Mesothelial cell of epicardium (in vitro differentiated cells): ENCODE data around the gene OR4D5. TPM values are rescaled to one million over a fixed set of nuclear protein-coding genes. Genes with fewer than 3 reads are reported as not detected.

Experiments used
- DNase-seq, 2 experiments: peaks; one replicate each; pipeline ENCODE4 v3.0.0; 2021; ENCODE audit warnings: low spot score in 2 of 2; ENCODE audit not compliant: unreplicated experiment in 2 of 2
- H3K27ac Mint-ChIP-seq: 2 replicates; pipeline ENCODE4 v1.8.0; 2021; ENCODE audit warnings: mixed read lengths
- H3K27me3 Mint-ChIP-seq: 2 replicates; pipeline ENCODE4 v1.8.0; 2021; ENCODE audit warnings: low read depth, mixed read lengths
- H3K36me3 Mint-ChIP-seq: 2 replicates; pipeline ENCODE4 v1.8.0; 2021; ENCODE audit warnings: mixed read lengths
- H3K4me1 Mint-ChIP-seq: 2 replicates; pipeline ENCODE4 v1.8.0; 2021; ENCODE audit warnings: mixed read lengths
- H3K4me3 Mint-ChIP-seq: 2 replicates; pipeline ENCODE4 v1.8.0; 2021; ENCODE audit warnings: mild to moderate bottlenecking, moderate library complexity, mixed read lengths
- H3K9me3 Mint-ChIP-seq: 2 replicates; pipeline ENCODE4 v1.8.0; 2021; ENCODE audit warnings: mixed read lengths
- CTCF ChIP-seq: fragments of 200-600 bp; sonication (generic); IDR thresholded peaks from one replicate; pipeline ENCODE4 v1.5.0; 2021; ENCODE audit warnings: antibody characterized with exemption; ENCODE audit not compliant: unreplicated experiment
- total RNA-seq: library from RNA; stranded (reverse); gene quantifications from 3 replicates; pipeline ENCODE4 v1.2.1, GENCODE V29; 2021

The OR4D5 gene
- total RNA-seq, 1 donor from 2014 or later = not detected

- Mint-ChIP-seq H3K4me1 (no peaks in the 10 kb centered on the region), H3K4me3 (no peak overlapping the region), H3K27me3 (peaks cover 9% of the 10 kb centered on the region), H3K27ac (no peak overlapping the region), H3K9me3 (no peaks in the 10 kb centered on the region), H3K36me3 (no peaks in the 10 kb centered on the region)
- TF ChIP-seq CTCF = no peak
- DNase-seq = no peak
Measured at GRCh38 chr11:123905826-123906225, 33.6 kb upstream of the OR4D5 start.

- DNase-seq = no peak
- peaks cover under 1% of the 10 kb centered on the region for H3K4me1 Mint-ChIP-seq
- H3K27ac Mint-ChIP-seq = no peak overlapping the region
- H3K4me3 Mint-ChIP-seq = no peak overlapping the region
- H3K27me3 Mint-ChIP-seq = no peaks in the 10 kb centered on the region
- TF ChIP-seq CTCF = no peak
- H3K36me3 Mint-ChIP-seq = no peaks in the 10 kb centered on the region
- peaks cover under 1% of the 10 kb centered on the region for H3K9me3 Mint-ChIP-seq
Measured at GRCh38 chr11:123920943-123921342, 18.5 kb upstream of the OR4D5 start.

- peaks cover 4% of the 10 kb centered on the region for H3K4me1 Mint-ChIP-seq
- no peaks in the 10 kb centered on the region for H3K36me3 Mint-ChIP-seq
- H3K4me3 Mint-ChIP-seq = no peak overlapping the region
- H3K9me3 Mint-ChIP-seq = no peaks in the 10 kb centered on the region
- H3K27me3 Mint-ChIP-seq = no peaks in the 10 kb centered on the region
- no peak for DNase-seq
- TF ChIP-seq CTCF = no peak
- no peak overlapping the region for H3K27ac Mint-ChIP-seq
Measured at GRCh38 chr11:123924027-123924426, 15.4 kb upstream of the OR4D5 start.

GRCh38 chr11:123942413-123942812, 3.0 kb downstream of the OR4D5 start:
- no peaks in the 10 kb centered on the region for H3K4me1 Mint-ChIP-seq
- no peak overlapping the region for H3K27ac Mint-ChIP-seq
- no peak overlapping the region for H3K4me3 Mint-ChIP-seq
- H3K9me3 Mint-ChIP-seq = no peaks in the 10 kb centered on the region
- no peaks in the 10 kb centered on the region for H3K36me3 Mint-ChIP-seq
- TF ChIP-seq CTCF = no peak
- no peak for DNase-seq
- peaks cover 18% of the 10 kb centered on the region for H3K27me3 Mint-ChIP-seq

GRCh38 chr11:123943738-123944137, 4.3 kb downstream of the OR4D5 start, which contains the start of gene OR6T1:
OR6T1 (minus strand) TSS chr11:123943838; CDS start chr11:123943838, 0 bp downstream.
- H3K4me3 Mint-ChIP-seq = no peak within 1 kb of the TSS
- H3K27ac Mint-ChIP-seq = no peak within 1 kb of the TSS
- no peaks in the 10 kb centered on the region for H3K9me3 Mint-ChIP-seq
- TF ChIP-seq CTCF = no peak
- no peaks in the 10 kb centered on the region for H3K36me3 Mint-ChIP-seq
- peaks cover 22% of the 10 kb centered on the region for H3K27me3 Mint-ChIP-seq
- no peak for DNase-seq
- no peaks in the 10 kb centered on the region for H3K4me1 Mint-ChIP-seq

- no peak overlapping the region for H3K27ac Mint-ChIP-seq
- H3K9me3 Mint-ChIP-seq = no peaks in the 10 kb centered on the region
- H3K27me3 Mint-ChIP-seq = peaks cover 22% of the 10 kb centered on the region
- no peak for DNase-seq
- no peak overlapping the region for H3K4me3 Mint-ChIP-seq
- no peaks in the 10 kb centered on the region for H3K4me1 Mint-ChIP-seq
- no peaks in the 10 kb centered on the region for H3K36me3 Mint-ChIP-seq
- TF ChIP-seq CTCF = no peak
Measured at GRCh38 chr11:123945132-123945531, 5.7 kb downstream of the OR4D5 start.
